MM.1S (cell line): ENCODE data around the gene MICALL2.

Source experiments
- DNase-seq: peaks from one replicate; pipeline ENCODE4 v3.0.0-alpha.2; 2015
- H2AFZ ChIP-seq: fragments of 300-600 bp; sonication (generic); 2 replicates; pipeline ENCODE4 v1.6.0; 2016; ENCODE audit warnings: antibody characterized with exemption, low read length
- H3F3A ChIP-seq: fragments of 300-600 bp; sonication (generic); 2 replicates; pipeline ENCODE4 v1.6.1; 2016; ENCODE audit warnings: mild to moderate bottlenecking, antibody characterized with exemption, low read length, moderate library complexity, mixed read lengths; ENCODE audit not compliant: insufficient read depth
- H3K27ac ChIP-seq: fragments of 300-600 bp; sonication (generic); 2 replicates; pipeline ENCODE4 v1.5.1; 2016; ENCODE audit warnings: mild to moderate bottlenecking, low read length
- H3K27me3 ChIP-seq: fragments of 300-600 bp; sonication (generic); replicated peaks from 2 replicates; pipeline ENCODE4 v1.6.0; 2016; ENCODE audit warnings: low read length; ENCODE audit not compliant: insufficient read depth
- H3K36me3 ChIP-seq: fragments of 300-600 bp; sonication (generic); replicated peaks from 2 replicates; pipeline ENCODE4 v1.6.1; 2016; ENCODE audit warnings: mild to moderate bottlenecking, low read length, mixed read lengths; ENCODE audit not compliant: insufficient read depth
- H3K4me1 ChIP-seq: fragments of 300-600 bp; sonication (generic); 2 replicates; pipeline ENCODE4 v1.6.1; 2016; ENCODE audit warnings: low read length, mixed read lengths
- H3K4me2 ChIP-seq: fragments of 300-600 bp; sonication (generic); 2 replicates; pipeline ENCODE4 v1.6.0; 2016; ENCODE audit warnings: low read depth, low read length
- H3K4me3 ChIP-seq: fragments of 300-600 bp; sonication (generic); 2 replicates; pipeline ENCODE4 v1.5.1; 2016; ENCODE audit warnings: low read length, mixed read lengths
- H3K79me2 ChIP-seq: fragments of 300-600 bp; sonication (generic); 2 replicates; pipeline ENCODE4 v1.6.1; 2016; ENCODE audit warnings: mixed run types, low read length, mixed read lengths
- H3K9ac ChIP-seq: fragments of 300-600 bp; sonication (generic); 2 replicates; pipeline ENCODE4 v1.6.1; 2016; ENCODE audit warnings: low read length, mixed read lengths
- H3K9me2 ChIP-seq: fragments of 300-600 bp; sonication (generic); replicated peaks from 2 replicates; pipeline ENCODE4 v1.6.1; 2016; ENCODE audit warnings: mild to moderate bottlenecking, low read length, mixed read lengths; ENCODE audit not compliant: insufficient read depth
- H3K9me3 ChIP-seq: fragments of 300-600 bp; sonication (generic); replicated peaks from 2 replicates; pipeline ENCODE4 v1.6.1; 2016; ENCODE audit warnings: mild to moderate bottlenecking, low read length, mixed read lengths; ENCODE audit not compliant: insufficient read depth
- H4K20me1 ChIP-seq: fragments of 300-600 bp; sonication (generic); 2 replicates; pipeline ENCODE4 v1.6.1; 2016; ENCODE audit warnings: mild to moderate bottlenecking, low read length, moderate library complexity, mixed read lengths; ENCODE audit not compliant: insufficient read depth
- CTCF ChIP-seq: fragments of 300-600 bp; sonication (generic); IDR thresholded peaks from 2 replicates; pipeline ENCODE4 v1.5.1; 2016; ENCODE audit warnings: antibody characterized with exemption, low read length, mixed read lengths
- EZH2 ChIP-seq: fragments of 300-600 bp; sonication (generic); optimal IDR thresholded peaks from 2 replicates; pipeline ENCODE3; 2017; ENCODE audit warnings: low read depth, mild to moderate bottlenecking, antibody characterized with exemption, low read length, mixed read lengths
- EZH2phosphoT487 ChIP-seq: fragments of 300-600 bp; sonication (generic); IDR thresholded peaks from 2 replicates; pipeline ENCODE4 v1.6.1; 2018; ENCODE audit warnings: antibody characterized with exemption, low read length

MICALL2 gene

DNA sequence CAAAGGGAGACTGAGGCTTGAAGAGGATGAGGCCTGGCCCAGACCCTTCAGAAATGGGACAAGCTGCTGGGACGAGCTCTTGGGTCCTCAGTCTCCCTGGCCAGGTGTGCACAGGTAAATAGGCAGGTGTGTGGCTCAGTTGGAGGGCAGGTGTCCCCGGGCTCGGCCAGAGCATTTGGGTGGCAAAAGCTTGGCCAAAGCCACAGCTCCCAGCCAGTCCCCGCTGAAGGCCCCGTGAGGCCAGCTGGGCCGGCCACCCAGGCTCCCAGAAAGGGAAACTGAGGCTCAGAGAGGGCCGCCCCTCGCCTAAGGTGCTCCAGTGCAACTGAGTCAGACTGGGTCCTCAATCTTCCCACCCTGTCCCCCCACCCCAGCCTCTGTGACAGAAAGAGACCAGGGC is 37.3 kb downstream of the MICALL2 start:
- Histone ChIP-seq H3K4me2 (no peak overlapping the region), H3K36me3 (no peaks in the 10 kb centered on the region), H3K4me1 (peaks cover 9% of the 10 kb centered on the region), H3K27me3 (peaks cover 84% of the 10 kb centered on the region), H3K9ac (no peak overlapping the region), H2AFZ (no peak overlapping the region), H3K79me2 (no peaks in the 10 kb centered on the region), H4K20me1 (no peaks in the 10 kb centered on the region), H3K9me3 (no peaks in the 10 kb centered on the region), H3K4me3 (no peak overlapping the region), H3F3A (no peaks in the 10 kb centered on the region), H3K27ac (no peak overlapping the region), H3K9me2 (no peaks in the 10 kb centered on the region)
- TF ChIP-seq CTCF (no peak), EZH2phosphoT487 (no peak), EZH2 (no peak)
- no peak for DNase-seq

DNA sequence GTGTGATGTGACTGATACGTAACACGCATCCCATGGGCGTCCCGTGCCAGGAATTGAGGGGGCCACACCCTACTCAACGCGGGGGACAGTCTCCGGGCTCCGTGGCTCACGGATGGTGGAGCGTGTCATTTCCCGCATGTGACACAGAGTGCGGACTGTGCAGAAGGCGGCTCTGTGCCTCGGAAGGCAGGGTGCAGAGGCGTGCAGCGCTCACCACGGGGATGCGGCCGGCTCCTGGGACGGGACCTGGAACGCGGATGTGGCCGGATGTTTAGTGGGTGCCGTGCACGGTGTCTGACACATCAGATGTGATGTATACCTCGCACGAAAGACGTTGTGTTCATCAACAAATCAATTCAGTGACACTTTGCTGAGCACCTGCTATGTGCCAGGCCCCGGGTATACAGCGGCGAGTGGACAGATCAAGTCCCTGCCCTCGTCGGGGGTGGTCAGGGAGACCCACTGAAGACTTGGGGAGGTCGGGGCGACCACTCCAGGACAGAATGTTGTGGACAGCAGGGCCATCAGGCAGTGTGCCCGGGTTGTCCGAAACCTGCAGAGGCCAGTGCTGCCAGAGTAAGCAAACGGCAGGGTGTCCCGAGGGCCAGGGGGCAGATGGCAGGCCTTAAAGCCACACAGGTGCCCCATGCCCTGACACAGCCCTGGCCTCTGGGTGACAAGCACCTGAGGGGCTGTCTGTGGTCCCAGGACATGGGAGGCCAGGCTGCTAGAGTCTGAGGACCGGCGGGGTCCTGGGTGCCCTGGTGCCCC is 38.1 kb downstream of the MICALL2 start:
- H3K9ac ChIP-seq, result no peak overlapping the region
- H4K20me1 ChIP-seq, result no peaks in the 10 kb centered on the region
- no peaks in the 10 kb centered on the region for H3K9me2 ChIP-seq
- DNase-seq, result no peak
- no peaks in the 10 kb centered on the region for H3K79me2 ChIP-seq
- no peaks in the 10 kb centered on the region for H3K36me3 ChIP-seq
- peaks cover 86% of the 10 kb centered on the region for H3K27me3 ChIP-seq
- H2AFZ ChIP-seq, result no peak overlapping the region
- no peak overlapping the region for H3K4me3 ChIP-seq
- no peak overlapping the region for H3K27ac ChIP-seq
- H3K4me2 ChIP-seq, result no peak overlapping the region
- TF ChIP-seq EZH2phosphoT487, result no peak
- TF ChIP-seq EZH2, result no peak
- TF ChIP-seq CTCF, result no peak
- peaks cover 9% of the 10 kb centered on the region for H3K4me1 ChIP-seq
- no peaks in the 10 kb centered on the region for H3F3A ChIP-seq
- H3K9me3 ChIP-seq, result no peaks in the 10 kb centered on the region

DNA sequence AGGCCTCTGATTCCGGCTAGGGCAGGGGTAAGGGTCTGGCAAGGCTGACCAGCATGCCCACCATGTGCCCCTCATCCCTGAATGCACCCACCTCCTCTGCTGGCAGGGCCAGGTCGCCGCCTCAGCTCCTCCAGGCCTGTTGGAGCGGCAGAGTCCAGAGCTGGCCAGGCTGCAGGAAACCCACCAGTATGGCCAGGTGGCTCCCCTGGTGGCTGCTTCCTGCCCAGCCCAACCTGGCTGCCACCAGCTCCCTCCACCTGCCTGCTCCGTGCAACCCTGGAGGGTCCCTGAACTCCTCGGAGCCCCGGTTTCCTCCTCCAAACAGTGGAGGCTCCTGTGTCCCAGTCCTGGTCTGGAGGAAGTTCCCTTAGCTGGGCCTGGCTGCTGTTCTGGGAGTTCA is 39.6 kb downstream of the MICALL2 start:
- no peaks in the 10 kb centered on the region for H3K36me3 ChIP-seq

More for the DNA sequence above, 39.6 kb downstream of the MICALL2 start:
- H3K4me3 ChIP-seq, result no peak overlapping the region
- H3F3A ChIP-seq, result no peaks in the 10 kb centered on the region
- H3K9me3 ChIP-seq, result no peaks in the 10 kb centered on the region
- H3K27ac ChIP-seq, result no peak overlapping the region
- no peaks in the 10 kb centered on the region for H3K9me2 ChIP-seq
- no peaks in the 10 kb centered on the region for H4K20me1 ChIP-seq
- no peak overlapping the region for H2AFZ ChIP-seq
- no peak overlapping the region for H3K4me2 ChIP-seq
- H3K9ac ChIP-seq, result no peak overlapping the region
- H3K4me1 ChIP-seq, result peaks cover 9% of the 10 kb centered on the region
- peaks cover 73% of the 10 kb centered on the region for H3K27me3 ChIP-seq
- H3K79me2 ChIP-seq, result no peaks in the 10 kb centered on the region
- TF ChIP-seq EZH2phosphoT487, result no peak
- no peak for TF ChIP-seq EZH2
- no peak for TF ChIP-seq CTCF
- DNase-seq, result no peak
